ENCODE data around the gene SEZ6L.

GRCh38 chr22:26314656-26315055, 145.4 kb downstream of the SEZ6L start:
- TF ChIP-seq CTCF (IDR thresholded peaks at IDR 0.05) (no peak), POLR2A (IDR thresholded peaks at IDR 0.05) (no peak)
